ENCODE measurements around the gene CPXM2. TPM values are rescaled to one million over a fixed set of nuclear protein-coding genes. Genes with fewer than 3 reads are reported as not detected.

CPXM2 gene
- total RNA-seq, 1 experiment from 2014 or later = not detected

DNA sequence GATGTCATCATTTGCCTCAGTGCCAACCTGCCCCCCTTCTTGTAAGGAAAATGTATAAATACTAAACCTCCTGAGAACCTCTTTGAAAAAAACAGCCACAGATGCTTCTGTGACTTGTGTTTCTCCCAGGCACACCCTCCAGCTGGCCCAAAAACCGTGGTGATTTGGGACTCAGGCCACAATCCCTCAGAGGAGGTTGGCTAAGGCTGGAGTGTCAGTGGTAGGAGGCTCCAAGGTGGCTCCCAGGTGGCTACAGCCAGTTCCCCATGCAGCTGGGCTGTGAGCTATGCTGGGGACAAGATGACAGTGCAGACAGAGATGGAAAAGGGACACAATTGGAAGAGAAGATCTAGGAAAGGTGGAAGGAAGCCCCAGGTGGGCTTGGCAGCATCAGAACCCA lies 104.7 kb downstream of the CPXM2 start:
- in situ Hi-C loops (cut with HindIII; ENCODE audit: low sequenced_read_pairs) = no loop called here

DNA sequence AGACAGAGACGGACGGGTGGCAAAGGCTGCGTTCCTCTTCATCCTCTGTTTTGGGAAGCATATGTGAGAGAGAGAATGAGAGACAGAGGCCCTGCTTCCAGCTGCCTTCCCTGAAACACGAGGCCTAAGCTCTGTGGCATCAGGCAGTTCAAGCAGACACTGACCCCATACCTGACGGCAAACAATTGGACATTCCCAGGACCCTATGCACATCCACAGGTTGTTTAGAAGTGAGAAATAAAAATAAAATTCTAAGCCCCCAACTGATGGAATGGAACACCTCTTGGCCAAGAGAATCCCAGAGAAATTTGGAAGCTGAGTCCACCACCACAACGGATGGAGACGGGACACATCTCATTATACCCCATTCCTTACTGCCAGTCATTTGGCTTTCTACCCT lies 105.3 kb downstream of the CPXM2 start:
- in situ Hi-C loops (cut with HindIII; ENCODE audit: low sequenced_read_pairs) = no loop called here
- DNase-seq (ENCODE audit: low spot score) = no peak

More for the DNA sequence above, 104.7 kb downstream of the CPXM2 start:
- DNase-seq (ENCODE audit: low spot score) = no peak

DNA sequence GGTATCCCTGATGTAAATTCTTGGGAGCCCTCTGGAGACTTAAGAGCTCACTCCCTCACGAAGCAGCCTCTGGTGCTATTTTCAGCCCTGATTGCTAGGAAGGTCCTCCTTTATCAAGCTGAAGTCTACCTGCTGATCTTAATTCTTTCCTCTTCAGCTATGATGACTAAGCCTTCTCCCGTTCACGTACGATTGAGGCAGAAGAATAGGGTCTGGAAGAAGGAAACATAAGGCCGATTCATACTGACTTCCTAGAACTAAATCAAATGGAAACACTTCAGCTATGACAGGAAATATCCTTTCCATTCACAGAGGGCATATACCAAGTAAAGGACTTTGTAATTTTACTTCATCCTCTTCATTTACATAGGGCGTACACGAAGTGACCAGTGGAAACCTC lies 107.0 kb downstream of the CPXM2 start:
- no peak for DNase-seq (ENCODE audit: low spot score)
- in situ Hi-C loops (cut with HindIII; ENCODE audit: low sequenced_read_pairs) = no loop called here

DNA sequence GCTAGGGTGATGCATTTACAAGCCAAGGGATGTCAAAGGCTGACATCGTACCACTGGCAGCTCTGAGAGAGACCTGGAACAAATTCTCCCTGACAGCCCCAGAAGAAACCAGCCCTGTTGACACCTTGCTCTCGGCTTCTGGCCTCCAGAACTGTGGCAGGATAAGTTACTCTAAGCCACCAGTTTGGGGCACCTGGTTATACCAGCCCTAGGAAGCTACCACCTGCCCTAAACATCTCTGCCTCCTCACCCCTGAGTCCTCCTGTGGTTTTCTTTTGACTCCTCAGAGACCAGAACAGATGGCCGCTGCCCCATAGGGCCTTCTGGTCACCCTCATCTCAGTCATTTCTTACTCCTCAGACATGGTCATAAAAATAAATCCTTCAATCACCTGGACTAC lies 107.4 kb downstream of the CPXM2 start:
- in situ Hi-C loops (cut with HindIII; ENCODE audit: low sequenced_read_pairs) = no loop called here
- no peak for DNase-seq (ENCODE audit: low spot score)

DNA sequence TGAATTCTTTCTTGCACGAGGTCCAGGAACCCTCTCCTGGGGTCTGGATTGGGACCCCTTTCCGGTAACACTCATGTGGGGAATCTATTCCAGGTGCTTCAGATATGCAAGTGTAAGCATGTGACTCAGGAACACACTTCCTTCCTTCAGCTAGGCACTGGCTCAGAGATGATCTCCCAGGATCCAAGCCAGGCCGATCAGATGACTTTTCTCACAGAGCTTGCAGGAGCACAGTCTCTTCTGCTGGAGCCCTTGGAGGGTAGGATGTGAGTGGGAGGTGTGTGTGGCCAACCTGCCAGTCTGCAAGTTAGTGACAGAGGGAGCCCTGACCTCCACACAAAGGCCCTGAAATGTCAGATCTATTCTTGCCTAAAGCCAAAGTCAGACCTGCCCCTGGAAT lies 108.3 kb downstream of the CPXM2 start:
- no peak for DNase-seq (ENCODE audit: low spot score)
- in situ Hi-C loops (cut with HindIII; ENCODE audit: low sequenced_read_pairs) = no loop called here

DNA sequence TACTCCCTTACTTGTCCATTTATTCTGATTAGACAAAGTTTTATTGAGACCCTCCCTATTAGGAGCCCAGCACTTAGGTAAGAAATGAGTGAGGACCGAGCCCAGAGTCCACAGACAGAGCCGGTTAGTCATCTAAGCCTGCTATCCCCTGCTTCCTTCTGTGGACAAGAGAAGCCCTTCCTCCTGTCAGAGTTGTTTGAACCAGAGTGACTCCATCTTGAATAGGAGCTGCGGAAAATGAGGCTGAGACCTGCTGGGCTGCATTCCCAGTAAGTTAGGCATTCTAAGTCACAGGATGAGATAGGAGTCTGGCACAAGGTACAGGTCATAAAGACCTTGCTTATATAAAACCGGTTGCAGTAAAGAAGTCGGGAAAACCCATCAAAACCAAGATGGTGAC lies 109.1 kb downstream of the CPXM2 start:
- DNase-seq (ENCODE audit: low spot score) = no peak
- in situ Hi-C loops (cut with HindIII; ENCODE audit: low sequenced_read_pairs) = no loop called here

DNA sequence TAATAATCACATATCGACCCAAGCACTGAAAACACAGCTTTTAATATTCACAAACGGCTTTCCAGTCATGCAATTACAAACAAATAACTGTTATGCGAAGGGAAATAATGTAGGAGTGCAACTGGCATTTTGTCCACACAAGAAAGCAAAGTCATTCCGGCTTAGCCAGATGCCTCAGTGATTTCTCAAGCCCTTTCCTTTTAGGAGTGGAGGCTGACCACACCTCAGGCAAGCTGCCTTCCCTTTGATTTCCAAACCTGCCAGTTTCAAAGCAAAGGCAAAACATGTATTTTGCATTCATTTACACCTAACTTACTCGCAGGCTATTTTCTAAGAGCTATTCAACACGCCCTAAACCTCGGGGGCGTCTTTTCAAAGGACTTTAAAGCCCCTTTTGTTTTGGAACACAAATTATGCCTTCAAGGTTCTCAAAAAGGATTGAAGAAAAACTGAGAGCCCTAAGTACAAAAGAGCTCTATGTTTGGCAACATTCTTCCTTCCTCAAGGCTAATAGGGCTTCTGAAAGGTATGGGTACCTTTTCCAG lies 109.6 kb downstream of the CPXM2 start:
- no peak for DNase-seq (ENCODE audit: low spot score)

DNA sequence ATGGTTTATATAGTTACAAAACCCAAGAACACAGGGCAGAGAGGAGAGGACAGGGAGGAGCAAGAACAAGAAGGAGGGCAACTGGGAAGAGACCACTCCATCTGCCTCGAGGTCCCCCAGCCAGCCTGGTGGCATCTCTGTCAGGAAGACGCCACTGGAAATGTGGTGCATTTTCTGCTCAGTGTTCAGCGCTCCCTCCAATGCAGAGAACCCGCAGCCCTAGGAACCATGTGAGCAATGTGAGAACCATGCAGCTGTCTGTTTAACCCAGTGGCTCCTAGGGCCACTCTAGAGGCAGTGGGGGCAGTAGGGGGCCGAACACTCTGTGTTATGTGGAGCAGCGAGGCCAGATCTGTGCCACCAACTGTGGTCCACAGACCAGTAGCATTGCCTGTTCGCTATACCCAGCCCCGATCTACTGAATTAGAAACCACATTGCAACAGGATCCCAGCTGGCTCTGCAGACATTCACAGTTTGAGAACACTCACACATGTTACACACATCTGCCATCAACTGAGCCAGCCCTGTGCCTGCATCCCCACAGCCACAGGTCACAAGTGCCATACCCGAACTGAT lies 110.2 kb downstream of the CPXM2 start:
- no peak for DNase-seq (ENCODE audit: low spot score)
- in situ Hi-C loops (cut with HindIII; ENCODE audit: low sequenced_read_pairs) = no loop called here

More for the DNA sequence above, 109.6 kb downstream of the CPXM2 start:
- in situ Hi-C loops (cut with HindIII; ENCODE audit: low sequenced_read_pairs) = no loop called here

DNA sequence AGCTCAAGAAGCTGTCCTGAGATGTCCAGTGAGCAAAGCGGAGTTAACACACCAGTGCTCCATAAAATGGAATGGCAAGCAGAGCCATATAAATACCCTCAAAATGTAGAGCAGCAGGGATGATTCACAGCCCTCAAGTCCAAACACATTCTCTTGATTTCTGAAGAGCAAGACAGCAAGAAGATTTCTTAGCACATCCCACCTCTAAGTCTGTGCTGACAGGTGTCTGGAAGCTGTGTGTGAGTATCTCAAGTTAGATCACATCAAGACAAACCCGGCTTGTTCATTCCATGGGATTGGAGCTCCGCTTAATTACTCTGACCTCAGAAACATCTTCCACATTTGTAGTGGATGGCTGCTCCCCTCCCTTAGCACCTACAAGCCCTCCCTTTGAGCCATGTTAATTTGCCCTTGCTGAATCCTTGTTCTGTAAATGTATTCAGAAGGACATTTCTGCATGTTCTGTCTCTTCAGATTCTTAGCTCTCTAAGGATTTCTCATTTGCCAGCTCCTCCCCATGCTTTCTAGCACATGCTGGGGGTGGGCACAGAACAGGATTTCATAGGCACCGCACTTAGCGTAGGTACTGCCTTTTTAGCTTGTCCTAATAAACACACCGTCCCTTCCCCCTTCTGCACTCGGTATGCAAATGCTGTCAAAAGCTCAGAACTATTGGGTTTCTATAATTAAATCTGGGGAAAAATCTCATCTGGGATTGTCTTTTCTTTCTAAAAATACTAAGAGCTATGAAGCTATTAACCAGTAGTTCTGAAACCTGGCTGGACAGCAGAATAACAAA lies 112.7 kb downstream of the CPXM2 start:
- DNase-seq (ENCODE audit: low spot score) = no peak
- in situ Hi-C loops (cut with HindIII; ENCODE audit: low sequenced_read_pairs) = no loop called here

DNA sequence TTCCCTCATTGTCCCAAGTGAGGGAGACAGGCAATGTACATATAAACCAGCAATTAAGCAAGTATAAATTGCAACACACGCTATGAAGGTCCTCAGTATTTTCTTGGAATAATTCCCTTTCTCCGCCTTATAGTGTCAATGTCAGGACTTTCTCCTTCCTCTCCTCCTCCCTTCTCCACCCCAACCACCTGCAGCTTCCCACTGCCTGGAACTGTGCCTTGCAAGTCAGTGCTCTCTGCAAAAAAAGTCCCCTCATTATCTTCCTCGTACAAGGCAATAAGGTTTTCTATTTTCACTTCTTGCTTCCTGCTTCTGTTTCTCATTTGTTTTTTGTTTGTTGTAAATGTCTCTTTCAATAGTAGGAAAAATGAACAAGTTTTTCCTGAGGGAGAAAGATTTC lies 113.7 kb downstream of the CPXM2 start:
- in situ Hi-C loops (cut with HindIII; ENCODE audit: low sequenced_read_pairs) = no loop called here
- DNase-seq (ENCODE audit: low spot score) = no peak

DNA sequence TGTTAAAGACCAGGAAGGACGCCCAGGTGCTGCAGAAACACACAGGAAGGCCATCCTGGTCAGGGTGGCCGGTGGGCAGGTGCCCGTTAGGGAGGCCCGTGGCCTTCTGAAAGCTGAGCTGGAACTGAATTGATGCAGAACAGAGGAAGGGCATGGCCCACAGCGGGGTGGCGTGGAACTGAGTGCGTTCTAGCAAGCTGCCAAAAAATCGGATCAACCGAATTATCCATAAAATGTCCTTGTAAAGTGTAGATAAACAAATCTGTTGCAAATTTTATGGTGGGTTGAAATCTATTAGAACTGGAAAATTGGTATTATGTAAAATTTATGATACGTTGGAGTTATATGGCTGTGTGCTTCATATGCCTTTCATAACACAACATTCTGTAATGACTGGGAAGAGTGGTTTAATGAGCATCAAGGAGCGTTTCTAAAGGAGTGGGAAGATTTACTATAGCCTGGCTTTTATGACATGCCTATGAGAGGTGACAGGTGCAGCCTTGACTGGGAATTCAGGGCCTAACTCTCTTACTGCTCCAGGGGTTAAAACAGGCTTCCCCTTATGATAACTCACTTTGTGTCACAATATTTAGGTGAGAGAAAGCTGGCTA lies 117.4 kb downstream of the CPXM2 start:
- DNase-seq (ENCODE audit: low spot score) = no peak
- in situ Hi-C loops (cut with HindIII; ENCODE audit: low sequenced_read_pairs) = no loop called here

DNA sequence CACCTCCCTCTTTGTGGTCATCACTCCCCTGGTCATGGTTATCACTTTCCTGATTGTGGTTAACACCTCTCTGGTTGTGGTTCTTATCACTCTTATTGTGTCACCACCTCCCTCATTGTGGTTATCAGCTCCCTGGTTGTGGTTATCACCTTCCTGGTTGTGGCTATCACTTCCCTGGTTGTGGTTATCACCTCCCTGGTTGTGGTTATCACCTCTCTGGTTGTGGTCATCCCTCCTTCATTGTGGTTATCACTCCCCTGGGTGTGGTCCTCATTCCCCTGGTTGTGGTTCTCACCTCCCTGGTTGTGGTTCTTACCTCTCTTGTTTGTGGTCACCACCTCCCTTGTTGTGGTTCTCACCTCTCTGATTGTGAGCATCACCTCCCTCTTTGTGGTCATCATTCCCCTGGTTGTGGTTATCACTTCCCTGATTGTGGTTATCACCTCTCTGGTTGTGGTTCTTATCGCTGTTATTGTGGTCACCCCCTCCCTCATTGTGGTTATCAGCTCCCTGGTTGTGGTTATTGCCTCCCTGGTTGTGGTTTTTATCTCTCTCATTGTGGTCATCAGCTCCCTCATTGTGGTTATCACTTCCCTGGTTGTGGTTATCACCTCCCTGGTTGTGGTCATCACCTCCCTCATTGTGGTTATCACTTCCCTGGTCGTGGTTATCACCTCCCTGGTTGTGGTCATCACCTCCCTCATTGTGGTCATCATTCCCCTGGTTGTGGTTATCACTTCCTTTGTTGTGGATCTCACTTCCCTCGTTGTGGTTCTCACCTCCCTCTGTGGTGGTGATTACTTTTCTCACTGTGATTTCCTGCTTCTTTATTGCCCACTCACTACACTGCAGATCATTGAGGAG lies 118.7 kb downstream of the CPXM2 start:
- DNase-seq (ENCODE audit: low spot score) = no peak
- in situ Hi-C loops (cut with HindIII; ENCODE audit: low sequenced_read_pairs) = no loop called here

DNA sequence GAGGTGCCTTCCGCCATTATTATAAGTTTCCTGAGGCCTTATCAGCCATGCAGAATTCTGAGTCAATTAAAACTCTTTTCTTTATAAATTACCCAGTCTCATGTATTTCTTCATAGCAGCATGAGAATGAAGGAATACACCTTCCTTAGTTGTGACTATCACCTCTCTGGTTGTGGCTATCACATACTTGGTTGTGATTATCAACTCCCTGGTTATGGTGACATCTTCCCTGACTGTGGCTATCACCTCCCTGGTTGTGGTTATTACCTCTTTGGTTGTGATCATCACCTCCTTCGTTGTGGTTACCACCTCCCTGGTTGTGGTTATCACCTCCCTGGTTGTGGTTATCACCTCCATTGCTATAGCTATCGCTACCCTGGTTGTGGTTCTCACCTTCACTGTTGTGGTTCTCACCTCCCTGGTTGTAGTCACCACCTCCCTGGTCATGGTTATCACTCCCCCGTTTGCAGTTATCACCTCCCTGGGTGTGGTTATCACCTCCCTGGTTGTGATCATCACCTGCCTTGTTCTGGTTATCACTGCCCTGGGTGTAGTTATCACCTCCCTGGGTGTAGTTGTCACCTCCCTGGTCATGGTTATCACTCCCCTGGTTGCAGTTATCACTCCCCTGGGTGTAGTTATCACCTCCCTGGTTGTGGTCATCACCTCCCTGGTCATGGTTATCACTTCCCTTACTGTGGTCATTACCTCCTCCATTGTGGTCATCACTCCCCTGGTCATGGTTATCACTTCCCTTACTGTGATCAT lies 119.5 kb downstream of the CPXM2 start:
- in situ Hi-C loops (cut with HindIII; ENCODE audit: low sequenced_read_pairs) = no loop called here
- no peak for DNase-seq (ENCODE audit: low spot score)

DNA sequence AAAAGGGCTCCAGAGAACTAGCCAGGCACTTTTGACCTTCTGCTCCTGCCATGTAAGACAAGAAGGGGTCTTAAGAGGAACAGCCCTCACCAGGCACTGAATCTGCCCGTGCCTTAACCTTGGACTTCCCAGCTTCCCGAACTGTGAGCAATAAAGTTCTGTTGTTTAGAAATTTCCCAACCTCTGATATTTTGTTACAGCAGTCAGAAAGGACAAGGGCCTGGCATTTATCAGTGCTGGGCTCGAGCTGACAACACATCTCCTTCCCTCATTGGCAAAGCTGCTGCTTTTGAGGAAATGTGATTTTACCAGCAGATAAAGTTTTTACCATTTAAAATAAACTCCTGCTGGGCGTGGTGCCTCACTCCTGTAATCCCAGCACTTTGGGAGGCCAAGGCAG lies 122.0 kb downstream of the CPXM2 start:
- no peak for DNase-seq (ENCODE audit: low spot score)
- in situ Hi-C loops (cut with HindIII; ENCODE audit: low sequenced_read_pairs) = no loop called here

DNA sequence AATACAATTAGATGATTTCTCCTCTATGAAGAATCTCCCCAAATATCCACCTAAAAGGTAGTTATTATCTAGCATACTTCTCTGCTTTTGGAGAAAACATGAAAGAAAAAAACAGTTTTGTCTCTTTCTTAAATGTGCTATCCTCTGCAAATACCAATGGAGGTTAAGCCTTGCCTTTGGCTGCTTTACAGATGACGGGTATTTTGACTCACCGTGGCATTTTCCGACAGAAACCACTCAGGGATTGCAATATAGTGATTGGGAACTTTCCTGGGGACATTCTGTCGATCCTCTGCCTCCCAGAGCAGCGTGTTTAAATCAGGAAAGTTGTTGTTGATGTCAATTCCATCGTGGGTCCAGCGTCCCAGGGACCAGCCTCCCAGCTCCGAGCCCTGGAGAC lies 124.8 kb downstream of the CPXM2 start:
- DNase-seq (ENCODE audit: low spot score) = no peak
- in situ Hi-C loops (cut with HindIII; ENCODE audit: low sequenced_read_pairs) = no loop called here

DNA sequence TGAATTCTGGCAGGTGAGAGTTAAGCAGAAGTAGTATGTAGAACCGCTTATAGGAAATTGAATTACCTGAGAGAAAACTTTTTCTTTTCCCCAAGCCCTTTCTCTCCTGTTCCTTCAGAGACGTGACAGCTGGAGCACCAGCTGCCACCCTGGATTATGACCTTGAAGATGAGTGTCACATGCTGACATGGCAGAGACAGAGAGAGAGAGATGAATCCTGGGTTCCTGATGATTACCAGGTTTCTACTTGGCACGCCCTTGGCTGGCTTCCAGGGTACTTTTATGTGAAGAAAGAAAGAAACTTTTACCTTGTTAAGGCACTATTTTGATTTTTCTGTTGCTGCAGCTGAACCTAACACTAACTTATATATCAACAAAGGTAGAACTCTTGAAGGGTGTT lies 125.6 kb downstream of the CPXM2 start:
- no peak for DNase-seq (ENCODE audit: low spot score)
- in situ Hi-C loops (cut with HindIII; ENCODE audit: low sequenced_read_pairs) = no loop called here

DNA sequence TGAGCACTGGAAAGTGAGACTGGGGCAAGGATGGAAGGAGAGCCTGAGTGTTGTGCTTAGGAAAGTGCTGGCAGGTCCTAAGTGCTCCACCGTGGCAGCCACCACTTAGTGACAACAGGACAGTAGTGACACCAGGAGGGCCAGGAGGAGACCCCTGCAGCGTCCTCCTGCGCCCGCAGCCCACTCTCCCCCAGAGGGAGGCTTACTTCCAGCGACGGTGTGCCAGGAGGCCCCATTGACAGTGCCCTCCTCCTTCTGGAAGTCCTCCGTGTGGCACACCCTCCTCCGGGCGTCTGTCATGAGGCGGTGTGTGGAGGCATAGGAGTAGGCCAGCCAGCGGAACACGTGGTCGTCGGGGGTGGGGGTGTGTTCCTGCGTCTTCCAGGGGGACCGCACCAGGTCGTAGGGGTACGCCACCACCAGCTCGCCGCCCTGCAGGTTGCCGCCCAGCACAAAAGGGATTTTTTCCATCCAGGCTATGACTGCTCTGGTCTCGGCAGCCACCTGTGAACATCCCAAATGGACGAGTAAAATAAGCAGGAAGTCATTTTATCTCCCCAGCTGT lies 129.9 kb downstream of the CPXM2 start:
- in situ Hi-C loops (cut with HindIII; ENCODE audit: low sequenced_read_pairs) = no loop called here
- no peak for DNase-seq (ENCODE audit: low spot score)

DNA sequence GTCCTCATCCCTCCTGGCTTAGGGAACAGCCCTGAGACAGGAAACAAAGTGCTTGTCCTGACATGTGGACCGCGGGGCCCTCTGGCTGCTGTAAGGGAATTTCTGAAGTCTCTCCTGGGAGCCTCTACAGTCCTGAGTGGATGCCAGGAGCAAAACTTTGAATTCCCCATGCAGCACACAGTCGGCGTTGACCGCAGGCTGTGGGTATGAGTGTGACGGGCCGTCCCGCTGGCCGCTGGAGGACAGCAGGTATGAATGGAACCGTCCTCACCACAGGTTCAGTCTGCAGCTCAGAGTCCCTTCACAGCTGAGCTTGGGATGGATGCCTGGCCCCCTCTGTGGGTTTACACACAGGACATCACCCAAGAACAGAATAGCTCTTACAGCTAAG lies 130.6 kb downstream of the CPXM2 start:
- in situ Hi-C loops (cut with HindIII; ENCODE audit: low sequenced_read_pairs) = no loop called here
- no peak for DNase-seq (ENCODE audit: low spot score)
